Small intestine (tissue), 7 donors: ENCODE measurements around the gene SSX2IP. TPM values are rescaled to one million over a fixed set of nuclear protein-coding genes. Genes with fewer than 3 reads are reported as not detected.
A peak's percentile ranks its signal among the peaks of the same experiment; 100 is the strongest.
"Not testable (repeated sequence)": the region's sequence is repeated elsewhere in the genome, so short reads cannot be mapped to it uniquely, and the experiment has no call there.

Experiments
- DNase-seq, 2 donors: peaks; one replicate each; pipeline versions ENCODE4 v3.0.0 to v3.0.0-alpha.2; 2013
- FAIRE-seq: peaks from 2 replicates; lab custom pipeline; 2012; peaks lifted over from hg19 to GRCh38; lab: Jason Lieb, UNC
- H3K27ac ChIP-seq, 3 donors: one replicate each; pipeline ENCODE4 v1.5.1; 2013; ENCODE audit warnings: low read length in 2 of 3, mild to moderate bottlenecking in 2 of 3, control low read depth in 1 of 3, inconsistent platforms in 1 of 3, low read depth in 1 of 3, moderate library complexity in 1 of 3
- H3K27me3 ChIP-seq, 3 donors: one replicate each; pipeline ENCODE4 v1.6.1; 2013; ENCODE audit warnings: low read length in 3 of 3, inconsistent platforms in 1 of 3; ENCODE audit not compliant: control insufficient read depth in 3 of 3, insufficient read depth in 3 of 3
- H3K36me3 ChIP-seq, 3 donors: one replicate each; pipeline ENCODE4 v1.6.1; 2013; ENCODE audit warnings: low read length in 3 of 3, inconsistent platforms in 1 of 3, low read depth in 1 of 3, mild to moderate bottlenecking in 1 of 3, moderate library complexity in 1 of 3; ENCODE audit not compliant: control insufficient read depth in 3 of 3, insufficient read depth in 2 of 3
- H3K4me1 ChIP-seq, 3 donors: one replicate each; pipeline ENCODE4 v1.6.1; 2013; ENCODE audit warnings: low read length in 2 of 3, inconsistent platforms in 1 of 3, low read depth in 1 of 3, mild to moderate bottlenecking in 1 of 3, moderate library complexity in 1 of 3; ENCODE audit not compliant: control insufficient read depth in 3 of 3, insufficient read depth in 2 of 3
- H3K4me3 ChIP-seq, 3 donors: one replicate each; pipeline ENCODE4 v1.5.1; 2013; ENCODE audit warnings: low read length in 3 of 3, control low read depth in 1 of 3, inconsistent platforms in 1 of 3, low read depth in 1 of 3, mild to moderate bottlenecking in 1 of 3, moderate library complexity in 1 of 3
- H3K9me3 ChIP-seq, 2 donors: one replicate each; pipeline ENCODE4 v1.6.1; 2013; ENCODE audit warnings: low read depth in 1 of 2, low read length in 1 of 2; ENCODE audit not compliant: control insufficient read depth in 2 of 2, insufficient read depth in 1 of 2
- WGBS, 3 donors: extraction: QIAGEN DNeasy Blood & Tissue Kit; methylation state at CpG; one replicate each; pipeline ENCODE4 v1.1.7; 2013; 5-methylcytosine and 5-hydroxymethylcytosine counted together
- polyA plus RNA-seq, 4 donors: library from polyadenylated mRNA; stranded (reverse) in 3 of 4; unstranded in 1 of 4; fragments of 200-250 nt in 3 of 4; fragments of 120-200 nt in 1 of 4; gene quantifications; one replicate each; pipeline versions ENCODE4 v1.2.1 to v1.2.3, GENCODE V29; 2013
- donor health status: healthy with polysubstance abuse.
- donor health status: control.
- donor health status: control.
- donor health status: Bipolar disorder and iron deficiency.
- donor health status: healthy.

The SSX2IP gene
- polyA plus RNA-seq, 4 donors = 5.7 to 55.3 (median 13.6) TPM

DNA sequence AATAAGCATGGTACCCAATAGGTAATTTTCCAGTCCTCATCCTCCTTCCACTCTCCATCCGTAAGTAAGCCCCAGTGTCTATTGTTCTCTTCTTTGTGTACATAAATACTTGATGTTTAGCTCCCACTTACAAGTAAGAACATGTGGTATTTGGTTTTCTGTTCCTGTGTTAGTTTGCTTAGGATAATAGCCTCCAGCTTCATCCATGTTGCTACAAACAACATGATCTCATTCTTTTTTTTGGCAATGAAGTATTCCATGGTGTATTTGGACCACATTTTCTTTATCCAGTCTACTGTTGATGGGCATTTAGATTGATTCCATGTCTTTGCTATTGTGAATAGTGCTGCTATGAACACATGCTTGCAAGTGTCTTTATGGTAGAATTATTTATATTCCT lies 37.5 kb upstream of the SSX2IP start:
- DNase-seq, H3K4me3 ChIP-seq, H3K9me3 ChIP-seq, FAIRE-seq, H3K4me1 ChIP-seq, H3K27ac ChIP-seq, H3K36me3 ChIP-seq, H3K27me3 ChIP-seq: not testable (repeated sequence)
- 85 to 97% (median 88%) methylated on average over 1 of the region's 1 CpG for WGBS, 3 donors

DNA sequence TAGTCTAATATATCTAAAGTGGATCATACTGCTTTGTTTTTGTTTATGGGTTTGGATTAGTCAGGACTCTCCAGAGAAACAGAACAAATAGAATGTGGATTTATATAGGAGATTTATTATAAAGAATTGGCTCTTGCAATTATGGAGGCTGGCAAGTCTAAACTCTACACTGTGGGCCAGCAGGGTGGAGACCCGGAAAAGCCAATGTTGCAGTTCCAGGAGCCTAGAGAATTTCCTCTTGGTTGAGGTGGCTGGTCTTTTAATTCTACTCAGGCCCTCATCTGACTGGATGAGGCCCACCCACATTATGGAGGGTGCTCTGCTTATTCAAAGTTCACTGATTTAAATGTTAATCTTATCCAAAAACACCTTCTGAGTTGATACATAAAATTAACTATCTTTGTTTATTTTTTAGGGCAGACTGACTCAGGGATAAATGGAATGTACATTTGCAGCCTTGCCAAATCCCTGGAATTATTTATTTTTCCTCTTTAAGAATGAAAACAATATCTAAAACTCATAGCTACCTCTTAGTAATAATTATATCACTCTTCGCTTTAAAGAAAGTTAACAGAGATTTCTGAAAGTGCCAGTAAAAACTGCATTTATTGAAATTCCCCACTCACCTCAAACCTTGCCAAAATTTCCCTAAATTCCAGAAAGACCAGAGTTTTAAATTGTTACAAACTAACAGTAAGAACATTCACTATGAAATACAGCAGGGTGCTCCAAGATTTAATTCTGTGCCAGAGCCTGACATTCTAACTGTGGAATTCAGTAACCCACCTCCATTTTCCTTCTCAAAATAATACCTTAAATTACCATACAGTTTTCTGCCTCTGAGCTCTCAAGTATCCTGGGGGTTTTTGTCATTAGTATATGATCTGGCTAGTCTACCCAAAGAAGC lies 36.6 kb upstream of the SSX2IP start:
- H3K9me3 ChIP-seq = peaks cover 0 to 5% of the 10 kb centered on the region in 2 donors
- no peaks in the 10 kb centered on the region for H3K36me3 ChIP-seq
- H3K4me3 ChIP-seq = no peak overlapping the region
- DNase-seq = no peak
- peaks cover 0 to 15% (median 0%) of the 10 kb centered on the region in 3 donors for H3K4me1 ChIP-seq
- no peak overlapping the region for H3K27ac ChIP-seq
- 72 to 93% (median 89%) methylated on average over 2 of the region's 2 CpGs for WGBS, 3 donors
- no peak for FAIRE-seq
- no peaks in the 10 kb centered on the region for H3K27me3 ChIP-seq

DNA sequence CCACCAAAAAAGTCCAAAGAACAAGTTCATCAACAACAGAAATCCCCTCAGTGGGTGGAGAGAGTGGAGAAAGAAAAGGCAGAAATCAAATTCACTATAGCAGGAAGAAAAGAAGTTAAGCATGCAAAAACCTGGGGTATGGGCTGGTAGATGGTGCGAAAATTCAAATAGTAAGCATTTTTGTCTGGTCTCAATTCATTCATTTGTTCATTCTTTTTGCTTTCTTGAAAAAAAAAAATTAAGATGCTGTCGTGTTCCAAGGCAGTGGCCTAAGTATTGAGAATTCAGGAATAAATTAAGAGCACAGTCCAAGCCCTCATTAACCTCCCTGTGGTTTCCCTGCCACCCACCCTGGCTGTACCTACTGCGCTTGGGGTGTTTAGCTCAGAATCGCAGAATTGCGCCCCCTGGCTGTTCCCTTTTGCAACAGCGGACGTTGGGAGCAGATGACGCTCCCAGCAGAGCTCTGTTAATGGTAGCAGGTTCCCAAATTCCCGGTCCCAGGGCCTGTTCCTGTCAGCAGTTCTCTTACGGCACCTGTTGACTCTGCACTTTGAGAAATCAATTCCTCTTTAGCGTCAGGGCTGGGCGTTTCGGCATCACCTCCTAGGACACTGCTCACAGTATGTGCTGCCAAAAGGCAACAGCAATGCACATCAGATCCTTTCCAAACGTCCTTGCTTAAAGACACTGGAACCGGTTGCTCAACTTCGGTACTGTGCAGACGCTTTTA lies 34.0 kb upstream of the SSX2IP start:
- Histone ChIP-seq H3K4me1 (peaks cover 2 to 31% (median 9%) of the 10 kb centered on the region in 3 donors), H3K36me3 (no peaks in the 10 kb centered on the region), H3K27me3 (no peaks in the 10 kb centered on the region), H3K9me3 (peaks cover 0 to 5% of the 10 kb centered on the region in 2 donors), H3K4me3 (no peak overlapping the region), H3K27ac (no peak overlapping the region)
- WGBS, 3 donors = 74 to 90% (median 84%) methylated on average over 17 of the region's 17 CpGs
- no peak for DNase-seq
- FAIRE-seq = no peak

DNA sequence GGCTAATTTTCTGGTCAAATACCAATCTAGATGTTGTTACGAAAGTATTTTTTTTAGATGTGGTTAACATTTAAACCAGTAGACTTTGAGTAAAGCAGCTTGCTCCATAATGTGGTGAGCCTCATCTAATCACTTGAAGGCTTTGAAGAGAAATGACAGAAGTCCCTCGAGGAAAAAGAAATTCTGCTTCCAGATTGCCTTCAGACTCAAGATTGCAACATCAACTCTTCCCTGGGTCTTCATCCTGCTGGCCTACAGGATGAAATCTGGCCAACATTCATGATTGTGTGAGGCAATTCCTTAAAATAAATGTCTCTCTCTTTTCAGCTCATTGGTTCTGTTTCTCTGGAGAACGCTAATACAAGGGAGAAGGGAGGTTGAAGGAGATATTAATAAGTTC lies 32.5 kb upstream of the SSX2IP start:
- Histone ChIP-seq H3K27me3 (no peaks in the 10 kb centered on the region), H3K9me3 (peaks cover 0 to 5% of the 10 kb centered on the region in 2 donors), H3K4me1 (peaks cover 2 to 38% (median 12%) of the 10 kb centered on the region in 3 donors), H3K27ac (peak overlapping the region in 1 of 3 donors; percentile 87), H3K36me3 (no peaks in the 10 kb centered on the region), H3K4me3 (no peak overlapping the region)
- DNase-seq (peak in 1 of 2 donors; percentile 14), FAIRE-seq (no peak)
- WGBS, 3 donors = 47 to 57% (median 49%) methylated on average over 3 of the region's 3 CpGs

DNA sequence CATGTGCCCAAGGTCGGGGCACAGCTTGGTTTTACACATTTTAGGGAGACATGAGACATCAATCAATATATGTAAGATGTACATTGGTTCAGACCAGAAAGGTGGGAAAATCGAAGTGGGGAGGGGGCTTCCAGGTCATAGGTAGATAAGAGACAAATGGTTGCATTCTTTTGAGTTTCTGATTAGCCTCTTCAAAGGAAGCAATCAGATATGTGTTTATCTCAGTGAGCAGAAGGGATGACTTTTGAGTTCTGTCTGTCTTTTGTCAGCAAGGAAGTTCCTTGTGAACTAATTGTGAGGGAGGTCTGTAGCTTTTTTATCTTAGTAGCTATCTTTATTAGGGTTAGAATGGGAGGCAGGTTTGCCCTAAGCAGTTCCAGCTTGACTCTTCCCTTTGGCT lies 31.6 kb upstream of the SSX2IP start:
- Histone ChIP-seq H3K27ac (peak overlapping the region in 1 of 3 donors; percentile 87), H3K4me1 (peaks cover 2 to 38% (median 12%) of the 10 kb centered on the region in 3 donors)
- H3K36me3 ChIP-seq, FAIRE-seq, H3K27me3 ChIP-seq, H3K9me3 ChIP-seq, H3K4me3 ChIP-seq: not testable (repeated sequence)
- DNase-seq = peak in 1 of 2 donors; percentile 25
- WGBS, 3 donors = 40 to 44% (median 42%) methylated on average over 2 of the region's 2 CpGs

DNA sequence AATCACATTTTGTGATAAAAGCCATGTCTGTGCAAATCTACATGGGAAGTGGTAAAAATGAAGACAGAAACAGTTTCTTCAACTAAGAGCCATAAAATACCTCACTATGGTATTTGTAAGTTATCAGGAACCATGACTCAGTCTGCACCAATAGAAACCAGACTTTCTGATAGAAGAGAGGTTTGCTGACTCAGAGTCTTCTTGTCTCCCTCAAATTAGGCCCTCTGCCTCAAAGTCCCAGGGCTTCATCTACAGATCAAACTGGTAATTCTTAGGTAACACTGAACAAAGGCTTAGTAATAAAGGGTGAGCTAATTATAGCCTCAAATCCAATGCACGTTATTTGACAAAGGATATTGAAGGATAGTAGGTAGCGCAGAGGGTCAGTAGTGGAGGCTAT lies 30.9 kb upstream of the SSX2IP start:
- DNase-seq = peak; percentile 86 to 89
- Histone ChIP-seq H3K4me3 (no peak overlapping the region), H3K4me1 (peaks cover 2 to 38% (median 12%) of the 10 kb centered on the region in 3 donors), H3K9me3 (peaks cover 0 to 5% of the 10 kb centered on the region in 2 donors), H3K36me3 (no peaks in the 10 kb centered on the region), H3K27me3 (no peaks in the 10 kb centered on the region), H3K27ac (peak overlapping the region; percentile 47 to 87 (median 68))
- FAIRE-seq = peak; percentile 57
- 48 to 75% (median 51%) methylated on average over 2 of the region's 2 CpGs for WGBS, 3 donors

DNA sequence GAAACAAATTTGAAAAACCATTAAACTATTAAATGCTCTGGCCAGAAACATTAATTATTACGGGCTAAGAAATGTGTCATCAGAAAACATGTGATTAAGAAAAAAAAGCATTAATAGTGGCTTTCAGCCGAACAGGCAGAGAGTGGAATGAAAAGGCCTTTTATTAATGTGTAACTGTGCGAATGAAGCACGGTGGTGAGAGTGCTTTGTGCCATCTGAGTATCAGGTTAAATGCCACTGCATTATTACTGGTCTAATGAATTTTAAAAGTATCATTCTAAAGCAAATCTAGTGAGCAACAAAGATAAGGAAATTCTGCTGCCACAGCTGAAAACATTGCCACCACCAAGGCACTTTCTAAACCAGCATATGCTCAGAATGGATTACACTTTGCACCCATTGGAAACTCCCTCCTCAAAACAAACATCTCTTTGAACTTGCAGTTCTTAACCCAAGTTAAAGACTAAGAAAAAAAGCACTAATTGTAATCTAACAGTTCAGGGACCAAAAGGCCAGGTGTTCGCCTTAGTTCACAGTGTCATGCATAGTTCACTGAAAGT lies 30.0 kb upstream of the SSX2IP start:
- no peak for FAIRE-seq
- no peaks in the 10 kb centered on the region for H3K27me3 ChIP-seq
- DNase-seq = peak; percentile 89
- H3K4me1 ChIP-seq = peaks cover 2 to 42% (median 12%) of the 10 kb centered on the region in 3 donors
- WGBS, 3 donors = 13 to 37% (median 27%) methylated on average over 5 of the region's 5 CpGs
- H3K4me3 ChIP-seq = no peak overlapping the region
- H3K36me3 ChIP-seq = no peaks in the 10 kb centered on the region
- peaks cover 0 to 5% of the 10 kb centered on the region in 2 donors for H3K9me3 ChIP-seq
- H3K27ac ChIP-seq = peak overlapping the region in 2 of 3 donors; percentile 49 to 87
